Kasumi-1 (cell line): ENCODE data around the gene GIMAP4.
A peak's percentile ranks its signal among the peaks of the same experiment; 100 is the strongest.
"Not testable (repeated sequence)": the region's sequence is repeated elsewhere in the genome, so short reads cannot be mapped to it uniquely, and the experiment has no call there.

Source experiments
- DNase-seq, 2 experiments: peaks; one replicate each; lab custom pipeline; 2025; lab: John Stamatoyannopoulos, UW

GIMAP4 gene

DNA sequence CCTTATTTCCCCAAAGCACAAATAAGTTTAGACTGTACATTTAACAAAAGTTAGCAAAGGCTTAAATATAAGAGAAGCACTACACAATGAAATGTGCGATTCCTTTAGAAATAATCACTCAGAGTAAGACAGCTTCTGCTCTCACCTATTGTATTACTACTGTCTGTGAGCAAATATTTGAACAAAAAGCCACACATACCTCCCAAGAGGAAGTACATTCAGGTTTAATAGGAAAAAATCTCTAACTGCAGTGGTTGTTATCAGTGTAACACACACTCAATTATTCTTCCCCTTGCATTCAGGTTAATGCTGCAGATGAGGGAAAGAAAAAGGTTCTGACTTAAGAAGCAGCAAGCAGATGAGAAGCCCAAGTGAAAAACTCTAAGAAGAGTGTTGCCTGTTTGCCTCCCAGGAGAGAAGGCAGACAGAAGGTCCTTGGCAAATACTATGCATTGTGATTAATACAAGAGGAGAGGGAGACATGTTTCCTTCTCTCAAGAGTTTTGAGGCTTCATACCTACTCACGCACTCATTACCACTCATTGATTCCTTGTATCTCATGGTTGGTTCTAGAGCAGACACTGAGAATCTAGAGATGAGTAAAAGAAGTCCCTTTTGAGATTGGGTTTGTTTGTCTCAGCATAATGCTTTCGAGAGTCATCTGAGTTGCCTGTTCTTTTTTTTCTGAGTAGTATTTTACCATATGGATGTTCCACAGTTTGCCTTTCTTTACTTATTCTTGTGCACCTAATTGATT is 13.6 kb downstream of the GIMAP4 start:
- DNase-seq, result no peak

DNA sequence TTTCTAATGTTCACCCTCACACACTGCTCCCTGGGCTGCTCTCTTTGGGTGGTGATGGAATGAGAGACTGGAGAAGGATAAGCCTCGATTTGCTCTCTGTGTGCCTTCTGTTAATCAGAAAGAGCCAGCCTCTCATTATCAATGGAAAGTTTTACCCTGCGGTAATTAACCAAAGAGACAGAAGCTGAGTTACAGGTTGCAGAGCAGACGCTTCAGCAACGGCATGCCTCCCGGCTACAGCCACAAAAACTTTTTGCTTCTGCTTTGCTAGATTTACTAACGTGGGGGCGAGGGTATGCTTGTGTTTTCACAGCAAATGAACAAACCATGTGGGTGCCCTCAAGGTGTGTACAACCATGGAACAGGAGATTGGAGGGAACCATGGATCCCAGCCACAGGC is 18.0 kb downstream of the GIMAP4 start:
- DNase-seq, result no peak

DNA sequence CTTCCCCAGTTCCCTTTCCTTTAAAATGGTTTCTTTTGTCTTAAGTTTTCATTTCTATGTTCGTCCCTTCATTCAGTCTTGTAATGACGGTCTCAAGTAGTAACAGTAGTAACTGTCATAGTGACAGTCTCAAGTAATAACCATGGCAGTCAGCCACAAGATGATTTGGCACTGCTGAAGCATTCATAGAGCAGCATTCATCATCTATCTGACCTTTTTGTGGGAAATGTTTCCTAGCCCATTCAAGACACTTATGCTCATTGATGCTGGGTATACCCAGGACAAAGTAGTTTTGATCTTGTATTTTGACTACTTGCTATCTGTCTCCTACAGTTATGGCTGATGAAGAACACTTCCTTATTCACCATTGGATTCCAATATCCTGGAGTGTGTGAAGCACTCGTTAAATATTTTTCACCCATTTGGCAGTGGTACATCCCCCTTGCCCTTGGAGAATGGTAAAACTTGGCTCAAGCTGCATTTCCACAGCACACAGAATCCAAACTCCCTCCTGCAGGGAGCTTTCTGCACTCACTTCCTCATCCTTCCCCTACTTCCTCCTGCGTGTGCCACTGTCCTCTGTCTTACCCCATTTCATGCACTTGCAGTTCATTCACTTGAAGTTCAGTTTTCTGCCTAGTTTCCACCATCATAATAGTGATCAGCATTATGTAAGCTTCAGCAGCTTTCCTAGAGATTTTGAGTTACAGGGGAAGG is 19.0 kb downstream of the GIMAP4 start:
- peak; percentile 79 to 81 for DNase-seq

DNA sequence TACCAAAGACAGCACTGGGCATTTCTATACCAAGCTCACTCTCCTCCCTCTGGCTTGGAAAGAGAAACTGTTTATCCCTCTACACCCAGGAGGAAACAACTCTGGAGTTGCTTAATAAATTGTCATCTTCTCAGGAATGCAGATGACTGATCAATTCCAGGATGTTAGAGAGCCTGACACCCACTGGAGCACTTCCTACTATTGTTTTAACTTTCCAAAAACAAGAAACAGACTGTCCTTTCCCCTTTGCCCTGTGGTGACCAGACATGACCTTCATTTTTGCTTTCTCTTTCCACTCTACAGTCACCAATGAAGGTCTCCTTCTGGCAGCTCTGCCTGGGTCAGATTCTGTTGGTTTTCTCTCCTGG is 19.6 kb downstream of the GIMAP4 start:
- peak in 1 of 2 experiments; percentile 47 for DNase-seq

DNA sequence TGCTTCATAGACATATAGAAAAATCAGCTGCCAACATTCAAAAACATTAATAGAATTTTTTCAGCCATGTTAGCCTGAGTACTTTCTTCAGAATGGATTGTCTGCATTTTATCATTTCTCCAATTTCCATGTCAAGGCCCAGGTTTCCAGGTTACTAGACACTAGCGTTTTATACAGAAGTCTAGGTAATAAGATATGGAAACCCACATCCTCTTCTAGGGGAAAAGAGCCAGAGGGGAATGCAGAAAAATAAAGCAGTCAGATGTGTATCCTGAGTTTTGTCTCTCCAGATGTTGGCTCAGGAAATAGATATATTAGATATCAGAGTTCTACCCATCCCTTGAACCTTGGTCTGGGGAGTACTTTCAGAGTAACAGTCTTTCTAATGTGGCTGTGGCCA is 20.4 kb downstream of the GIMAP4 start:
- DNase-seq, result no peak

DNA sequence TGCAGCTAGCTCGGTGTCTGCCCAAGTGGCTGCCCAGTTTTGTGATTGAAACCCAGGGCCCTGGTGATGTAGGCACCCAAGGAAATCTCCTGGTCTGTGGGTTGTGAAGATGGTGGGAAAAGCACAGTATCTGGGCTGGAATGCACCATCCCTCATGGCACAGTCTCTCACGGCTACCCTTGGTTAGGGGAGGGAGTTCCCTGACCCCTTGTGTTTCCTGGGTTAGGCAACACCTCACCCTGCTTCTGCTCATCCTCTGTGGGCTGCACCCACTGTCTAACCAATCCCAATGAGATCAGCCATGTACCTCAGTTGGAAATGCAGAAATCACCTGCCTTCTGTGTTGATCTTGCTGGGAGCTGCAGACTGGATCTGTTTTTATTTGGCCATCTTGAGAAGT is 27.6 kb downstream of the GIMAP4 start:
- DNase-seq, result no peak

DNA sequence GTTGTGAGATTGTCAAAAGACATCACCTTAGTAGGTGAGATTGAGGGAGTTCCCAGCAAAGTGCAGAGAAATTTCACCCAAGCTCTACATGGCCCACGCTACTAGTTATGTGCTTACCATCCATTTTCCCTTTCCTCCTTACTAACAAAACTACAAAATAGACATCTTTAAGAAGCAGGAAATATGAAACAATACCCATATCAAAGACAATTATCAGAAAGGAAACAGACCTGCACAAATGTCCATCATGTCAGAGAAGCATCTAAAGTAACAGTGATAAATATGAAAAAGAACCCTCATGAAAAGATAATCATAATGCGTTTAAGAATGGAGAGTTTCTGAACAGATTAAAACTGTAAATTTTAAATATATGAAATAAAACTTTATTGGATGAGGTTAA is 28.2 kb downstream of the GIMAP4 start:
- no peak for DNase-seq

DNA sequence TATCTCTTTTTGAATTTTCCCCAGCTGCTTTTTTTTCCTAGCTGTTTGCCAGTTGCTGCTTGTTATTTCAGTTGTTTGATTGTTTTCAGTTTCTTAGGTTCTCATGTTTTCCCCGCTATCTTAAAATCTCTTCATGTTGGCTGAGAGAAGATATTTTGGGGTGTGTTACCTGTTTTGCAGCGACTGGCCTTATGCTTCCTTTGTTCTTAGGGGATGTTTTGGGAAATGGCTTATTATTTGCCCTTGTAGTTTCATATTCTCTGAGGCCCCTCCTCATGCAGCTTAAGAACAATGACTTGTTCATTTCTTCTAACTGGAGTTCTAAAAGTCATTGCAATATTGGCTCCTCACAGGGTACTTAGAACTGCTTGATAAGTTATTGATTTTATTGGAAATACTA is 36.4 kb downstream of the GIMAP4 start:
- DNase-seq, result not testable (repeated sequence)

DNA sequence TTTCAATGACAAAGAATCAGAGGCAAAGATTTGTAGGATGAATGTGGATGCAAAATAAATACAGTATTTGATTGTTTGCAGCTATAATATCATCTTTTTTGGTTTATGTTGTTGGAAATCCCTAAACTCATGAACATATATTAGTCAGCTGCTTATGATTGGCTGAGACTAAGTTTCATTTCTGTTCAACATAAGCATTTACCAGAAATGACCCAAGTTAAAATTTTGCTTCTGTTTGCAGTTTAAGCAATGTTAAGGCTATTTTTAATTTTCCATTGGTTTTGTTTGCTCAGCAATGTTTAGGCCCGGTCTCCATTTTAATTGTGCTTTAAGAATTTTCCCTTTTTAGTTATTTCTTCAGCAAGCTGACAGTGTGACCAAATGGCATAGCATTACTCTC is 43.0 kb downstream of the GIMAP4 start:
- no peak for DNase-seq

DNA sequence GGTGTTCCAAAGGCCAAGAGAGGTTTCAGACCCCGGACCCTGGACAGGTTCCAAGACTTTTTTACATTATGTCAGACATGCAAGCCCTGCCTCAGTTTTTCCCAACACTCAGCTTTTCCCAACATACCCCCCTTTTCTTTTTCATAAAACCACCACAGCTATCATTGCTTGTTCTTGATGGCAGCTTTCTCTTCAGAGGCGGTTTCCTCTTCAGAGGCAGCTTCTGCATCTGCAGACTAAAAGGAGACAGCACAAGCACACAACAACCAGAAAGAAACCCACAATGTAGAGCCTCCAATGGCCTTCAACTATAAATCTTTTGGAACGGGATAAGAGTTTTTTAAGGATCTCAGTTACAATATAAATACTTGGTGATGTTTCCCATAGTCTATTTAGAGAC is 45.7 kb downstream of the GIMAP4 start:
- DNase-seq, result no peak

DNA sequence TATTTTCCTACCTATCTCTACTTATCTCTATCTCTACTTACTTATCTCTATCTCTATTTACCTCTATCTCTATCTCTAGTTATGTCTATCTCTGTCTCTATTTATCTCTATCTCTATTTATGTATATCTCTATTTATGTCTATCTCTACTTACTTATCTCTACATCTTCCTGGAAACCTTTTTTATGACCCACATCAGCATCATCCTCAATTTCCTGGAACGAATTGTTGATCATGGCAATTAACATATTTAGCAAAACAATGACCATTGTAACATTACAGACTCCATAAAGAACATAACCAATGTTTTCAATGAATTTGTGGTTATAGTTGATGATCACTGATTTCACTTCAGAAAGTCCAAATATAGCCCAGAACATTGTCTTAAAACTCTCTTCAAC is 46.7 kb downstream of the GIMAP4 start:
- no peak for DNase-seq

DNA sequence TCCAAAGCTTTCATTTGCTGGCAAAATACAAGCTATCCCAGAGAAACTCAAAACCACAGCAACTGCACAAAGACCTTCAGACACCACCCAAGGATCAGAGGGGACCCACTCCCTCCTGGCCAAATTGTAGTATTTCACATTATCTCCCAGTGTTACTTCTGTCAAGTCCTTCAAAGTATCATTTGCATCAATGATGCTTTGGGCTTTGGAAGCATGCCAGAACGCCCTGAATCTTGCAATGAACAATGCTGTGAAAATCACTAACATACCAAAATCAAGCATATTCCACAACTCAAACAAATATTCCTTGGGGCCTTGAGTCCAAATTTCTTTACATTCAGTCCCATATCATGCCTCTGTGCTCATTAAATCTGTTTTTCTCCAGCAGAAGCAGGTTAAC is 47.2 kb downstream of the GIMAP4 start:
- not testable (repeated sequence) for DNase-seq

DNA sequence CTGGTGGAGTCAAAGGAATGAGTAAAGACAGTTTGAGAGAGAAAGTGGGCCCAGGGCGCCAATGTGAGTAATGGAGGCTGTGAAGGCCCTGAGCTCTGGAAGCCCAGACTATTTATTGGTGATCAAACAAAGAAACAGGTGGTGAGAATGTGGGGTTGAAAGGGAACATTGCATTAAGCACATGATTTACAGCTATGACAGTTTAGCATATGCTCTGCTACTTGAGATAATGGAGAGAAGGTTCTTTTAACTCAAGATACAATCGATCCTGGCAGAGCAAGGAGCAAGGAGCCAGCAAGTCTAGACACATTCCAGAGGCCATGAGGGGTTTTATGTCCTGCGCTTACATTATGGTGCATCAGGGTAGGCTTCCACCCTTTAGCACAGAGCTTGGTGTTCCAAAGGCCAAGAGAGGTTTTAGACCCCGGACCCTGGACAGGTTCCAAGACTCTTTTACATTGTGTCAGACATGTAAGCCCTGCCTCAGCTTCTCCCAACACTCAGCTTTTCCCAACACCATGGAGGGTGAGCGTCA is 48.1 kb downstream of the GIMAP4 start:
- not testable (repeated sequence) for DNase-seq

DNA sequence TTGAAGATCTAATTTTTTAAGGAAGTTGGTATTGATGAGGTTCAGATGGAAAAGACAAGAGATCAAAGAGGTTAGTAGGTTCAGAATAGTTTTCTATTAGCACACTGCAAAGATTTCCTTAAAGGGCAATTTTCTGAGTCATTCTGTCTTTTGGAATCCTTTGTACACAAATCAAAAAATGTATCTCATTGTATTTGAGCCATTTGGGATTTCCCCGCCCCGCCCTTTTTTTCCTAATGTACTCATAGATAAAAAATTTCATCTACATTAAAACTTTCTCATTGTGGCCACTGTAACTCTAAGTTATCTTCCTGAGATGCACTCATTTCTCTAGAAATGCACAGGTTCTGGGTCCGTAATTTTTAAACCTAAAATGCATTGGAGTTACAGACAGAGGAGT is 52.9 kb downstream of the GIMAP4 start:
- no peak for DNase-seq

DNA sequence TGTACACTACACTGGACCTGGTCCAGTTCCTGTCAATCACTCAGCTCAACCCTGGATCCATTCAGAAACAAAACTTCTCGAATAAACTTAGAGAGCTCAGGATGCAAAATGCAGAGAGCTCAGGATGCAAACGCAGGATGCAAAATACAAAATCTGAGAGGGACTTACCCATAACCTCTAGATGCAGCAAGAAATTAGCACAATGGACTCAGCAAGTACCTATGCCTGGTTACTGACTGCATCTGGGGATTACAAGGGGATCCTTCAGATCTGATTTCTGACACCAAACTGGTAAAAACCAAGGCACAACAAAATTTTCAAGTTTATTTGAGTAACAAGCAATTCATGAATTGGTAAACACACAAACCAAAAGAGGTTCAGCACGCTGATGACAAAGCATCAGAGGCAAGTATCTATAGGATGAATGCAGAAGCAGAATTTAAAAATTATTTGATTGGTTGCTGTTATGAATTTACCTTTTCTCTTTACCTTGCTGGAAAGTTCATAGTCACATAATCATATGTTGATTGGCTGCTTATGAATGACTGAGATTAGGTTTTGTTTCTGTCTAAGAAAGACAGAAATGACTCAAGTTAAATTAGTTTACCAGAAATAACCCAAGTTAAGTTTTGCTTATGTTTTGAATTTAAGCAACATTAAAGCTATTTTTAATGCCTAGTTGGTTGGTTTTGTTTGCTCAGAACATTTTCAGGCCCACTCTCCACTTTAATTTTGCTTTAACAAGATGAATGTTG is 53.6 kb downstream of the GIMAP4 start:
- no peak for DNase-seq

DNA sequence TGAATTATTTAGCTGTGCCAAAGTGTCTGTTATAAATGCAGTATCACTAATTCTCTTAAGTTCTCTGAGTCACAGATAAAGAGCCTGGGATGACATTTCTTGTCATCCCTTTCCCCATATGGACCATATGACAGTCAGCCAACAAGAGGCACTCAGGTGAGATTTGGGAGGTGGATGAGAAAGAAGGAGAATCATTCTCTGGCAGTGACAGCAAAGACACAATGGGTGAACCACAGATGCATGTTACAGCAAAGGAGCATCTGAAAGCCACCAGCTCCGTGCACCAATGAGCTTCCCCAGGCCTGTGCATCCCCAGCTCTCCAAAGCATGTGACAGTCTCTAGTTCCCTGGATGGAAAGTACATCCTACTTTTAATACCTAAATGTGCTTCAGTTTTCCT is 54.2 kb downstream of the GIMAP4 start:
- no peak for DNase-seq
